Astrocyte of the spinal cord (primary cell): Measurements from ENCODE around the gene STK39.

ENCODE experiments used
- DNase-seq: peaks from one replicate; pipeline ENCODE4 v3.0.0; 2011; ENCODE audit warnings: low read depth, low spot score
- H3K4me3 ChIP-seq: 2 replicates; pipeline ENCODE4 v1.5.1; 2011; ENCODE audit warnings: low read depth, mild to moderate bottlenecking, low read length, moderate library complexity
- CTCF ChIP-seq: IDR thresholded peaks from 2 replicates; pipeline ENCODE4 v1.5.1; 2012; ENCODE audit warnings: low read depth, mild to moderate bottlenecking, low read length, inconsistent platforms
- in situ Hi-C: cut with HindIII; loops from 2 replicates; pipeline ENCODE4 v1.10.0; 2017; ENCODE audit warnings: low sequenced_read_pairs

Gene STK39

DNA sequence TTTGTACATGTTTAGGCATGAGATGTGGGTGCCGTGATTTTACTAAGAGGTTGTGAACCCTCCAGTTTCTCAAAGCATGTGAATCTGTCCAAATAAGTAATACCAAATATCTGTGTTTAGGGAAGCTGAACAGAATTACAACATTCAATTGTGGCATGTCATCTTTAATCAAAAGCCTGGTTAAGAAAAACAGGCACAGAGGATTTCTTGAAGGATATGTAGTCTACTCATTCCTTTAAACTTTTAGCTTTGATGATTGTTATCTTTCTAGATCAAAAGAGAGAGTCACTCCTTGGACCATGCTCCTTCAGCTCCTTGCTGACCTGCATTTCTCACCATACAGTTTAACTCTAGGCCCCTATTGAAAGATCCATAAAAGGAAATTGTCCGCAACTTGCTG lies 296.8 kb downstream of the STK39 start:
- H3K4me3 ChIP-seq: no peak overlapping the region
- no peak for TF ChIP-seq CTCF
- in situ Hi-C loops: no loop called here
- no peak for DNase-seq

- TF ChIP-seq CTCF: no peak
- H3K4me3 ChIP-seq: no peak overlapping the region
- in situ Hi-C loops: no loop called here
- no peak for DNase-seq
These were observed 301.0 kb downstream of the STK39 start for GRCh38 chr2:167946441-167946841.

DNA sequence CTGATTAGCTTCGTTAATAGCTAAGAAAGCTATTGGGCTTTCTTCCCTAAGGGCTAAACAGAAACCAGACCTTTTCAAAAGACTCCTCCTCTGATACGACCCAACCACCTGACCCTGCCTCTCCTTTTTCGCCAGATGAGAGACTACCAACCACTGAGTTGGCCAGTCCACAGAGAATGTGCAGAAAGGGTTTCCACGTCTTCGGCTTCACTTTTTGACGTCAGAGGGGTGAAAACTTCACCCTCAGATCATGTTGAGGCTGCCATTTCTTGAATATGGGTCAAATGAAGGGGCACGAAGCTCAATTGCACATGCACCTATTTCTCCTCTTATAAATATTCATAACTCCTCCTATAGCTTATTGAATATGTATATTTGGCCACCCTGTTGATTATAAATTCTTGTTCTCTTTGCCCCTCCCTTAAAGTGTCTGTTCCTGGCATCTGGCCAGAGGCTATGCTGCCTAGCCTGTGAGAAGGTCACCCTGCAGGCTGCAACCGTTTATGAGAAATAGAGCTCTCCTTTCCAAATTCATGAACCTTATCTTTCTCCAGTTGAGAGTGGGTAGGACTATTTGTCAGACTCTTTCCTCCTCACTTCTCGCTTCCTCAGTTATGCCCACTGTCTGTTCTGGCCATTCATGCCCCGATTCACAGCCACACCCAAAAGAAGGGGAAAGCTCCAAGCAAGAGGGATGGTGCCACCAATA lies 301.6 kb downstream of the STK39 start:
- H3K4me3 ChIP-seq: no peak overlapping the region
- DNase-seq: no peak
- TF ChIP-seq CTCF: no peak
- in situ Hi-C loops: no loop called here

- peak; percentile 19 for DNase-seq
- TF ChIP-seq CTCF: no peak
- no peak overlapping the region for H3K4me3 ChIP-seq
- in situ Hi-C loops: no loop called here
These were observed 302.4 kb downstream of the STK39 start for GRCh38 chr2:167944825-167945659.

DNA sequence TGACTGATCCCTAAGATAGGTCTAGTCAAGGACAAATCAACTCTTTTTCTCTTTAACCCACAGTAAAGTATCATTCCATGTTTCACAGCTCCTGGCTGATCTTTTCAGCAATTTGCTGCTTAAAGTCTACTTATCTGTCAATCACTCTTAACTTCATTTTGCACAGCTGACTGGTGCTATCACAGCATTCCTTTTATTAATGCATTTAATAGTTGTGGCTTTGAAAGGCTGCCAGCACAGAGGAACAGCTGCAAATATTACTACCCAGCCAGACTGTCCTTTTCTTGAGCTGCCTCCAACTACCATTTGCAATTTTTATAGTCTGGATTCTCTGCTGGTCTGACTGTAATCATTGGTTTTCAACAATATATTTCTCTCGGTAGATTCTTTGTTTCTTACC lies 303.5 kb downstream of the STK39 start:
- in situ Hi-C loops: no loop called here
- DNase-seq: peak; percentile 29
- H3K4me3 ChIP-seq: no peak overlapping the region
- TF ChIP-seq CTCF: no peak

GRCh38 chr2:167943368-167943767 lies 304.0 kb downstream of the STK39 start:
- in situ Hi-C loops: no loop called here
- no peak overlapping the region for H3K4me3 ChIP-seq
- no peak for DNase-seq
- TF ChIP-seq CTCF: no peak
